Activated CD8-positive, alpha-beta memory T cell treated with anti-CD3 and anti-CD28 coated beads for 24 hours (primary cell): ENCODE measurements around the gene PDE6A.
A peak's percentile ranks its signal among the peaks of the same experiment; 100 is the strongest.

Experiments
- DNase-seq: peaks from one replicate; pipeline ENCODE4 v3.0.0-alpha.2; 2020

Gene PDE6A

GRCh38 chr5:149833116-149833827 lies 111.3 kb downstream of the PDE6A start:
- no peak for DNase-seq

GRCh38 chr5:149832636-149833035 lies 112.0 kb downstream of the PDE6A start:
- DNase-seq, result no peak

GRCh38 chr5:149831492-149831891 lies 113.1 kb downstream of the PDE6A start:
- DNase-seq, result peak; percentile 73

GRCh38 chr5:149830579-149830978 lies 114.0 kb downstream of the PDE6A start:
- DNase-seq, result no peak

- DNase-seq, result no peak
Measured at GRCh38 chr5:149829954-149830353, 114.6 kb downstream of the PDE6A start.

- peak; percentile 93 for DNase-seq
Measured at GRCh38 chr5:149828161-149829011, 116.2 kb downstream of the PDE6A start.

GRCh38 chr5:149827546-149827945 lies 117.0 kb downstream of the PDE6A start:
- no peak for DNase-seq

- DNase-seq, result no peak
Measured at GRCh38 chr5:149827086-149827485, 117.5 kb downstream of the PDE6A start.

- no peak for DNase-seq
Measured at GRCh38 chr5:149826574-149826973, 118.0 kb downstream of the PDE6A start.

- DNase-seq, result no peak
Measured at GRCh38 chr5:149824846-149825245, 119.7 kb downstream of the PDE6A start.

GRCh38 chr5:149824120-149824519 lies 120.5 kb downstream of the PDE6A start:
- no peak for DNase-seq

- DNase-seq, result no peak
Measured at GRCh38 chr5:149823375-149823774, 121.2 kb downstream of the PDE6A start.

- no peak for DNase-seq
Measured at GRCh38 chr5:149822301-149822700, 122.3 kb downstream of the PDE6A start.

GRCh38 chr5:149820536-149821510 lies 123.8 kb downstream of the PDE6A start:
- no peak for DNase-seq

GRCh38 chr5:149820012-149820411 lies 124.6 kb downstream of the PDE6A start:
- no peak for DNase-seq

GRCh38 chr5:149818116-149818515 lies 126.5 kb downstream of the PDE6A start:
- no peak for DNase-seq

- DNase-seq, result no peak
Measured at GRCh38 chr5:149817539-149818060, 127.0 kb downstream of the PDE6A start.

- DNase-seq, result no peak
Measured at GRCh38 chr5:149816661-149817060, 127.9 kb downstream of the PDE6A start.

- no peak for DNase-seq
Measured at GRCh38 chr5:149811453-149811852, 133.1 kb downstream of the PDE6A start.

- no peak for DNase-seq
Measured at GRCh38 chr5:149810856-149811255, 133.7 kb downstream of the PDE6A start.

- DNase-seq, result no peak
Measured at GRCh38 chr5:149809931-149810691, 134.5 kb downstream of the PDE6A start.
